ENCODE results near the gene CMC1.

CMC1 gene

DNA sequence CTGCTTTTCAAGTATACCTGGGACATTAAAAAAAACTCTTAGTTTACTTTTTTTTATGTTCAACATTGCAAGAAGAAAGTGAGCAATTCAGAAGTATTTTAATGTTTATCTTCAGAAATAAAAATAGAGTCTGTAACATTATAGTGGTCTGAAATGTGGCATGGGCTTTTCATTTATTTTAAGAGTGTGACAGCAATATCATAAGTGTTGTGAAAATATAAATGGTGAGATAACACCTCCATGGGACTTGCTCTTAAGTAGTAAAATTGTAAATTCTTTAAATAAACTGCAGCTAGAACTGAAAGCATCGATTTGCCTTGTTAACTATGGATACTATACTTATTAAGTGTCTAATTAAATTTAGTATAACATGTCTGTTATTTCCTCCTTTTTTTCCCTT, 58.3 kb downstream of the CMC1 start:
- Histone ChIP-seq H3K36me3 (ENCODE audit: insufficient read depth, low read length) (no peaks in the 10 kb centered on the region), H4K20me1 (ENCODE audit: insufficient read depth, low read length, poor library complexity, severe bottlenecking) (no peaks in the 10 kb centered on the region), H3F3A (ENCODE audit: low read depth) (no peaks in the 10 kb centered on the region), H3K4me1 (ENCODE audit: insufficient read depth, low read length, poor library complexity, severe bottlenecking) (peaks cover 18% of the 10 kb centered on the region), H3K4me2 (ENCODE audit: low read depth, low read length, poor library complexity, severe bottlenecking) (no peak overlapping the region), H3K9ac (ENCODE audit: low read depth, low read length, poor library complexity, severe bottlenecking) (no peak overlapping the region), H2AFZ (ENCODE audit: low read length) (no peak overlapping the region), H3K27me3 (ENCODE audit: insufficient read depth, low read length, poor library complexity, severe bottlenecking) (no peaks in the 10 kb centered on the region), H3K4me3 (ENCODE audit: low read length, poor library complexity, severe bottlenecking) (no peak overlapping the region), H3K79me2 (ENCODE audit: insufficient read depth, low read length) (no peaks in the 10 kb centered on the region), H3K9me3 (ENCODE audit: insufficient read depth, low read depth, low read length) (no peaks in the 10 kb centered on the region), H3K9me2 (replicated peaks; ENCODE audit: low read depth, low read length) (no peaks in the 10 kb centered on the region)
- TF ChIP-seq, protein P1, sequence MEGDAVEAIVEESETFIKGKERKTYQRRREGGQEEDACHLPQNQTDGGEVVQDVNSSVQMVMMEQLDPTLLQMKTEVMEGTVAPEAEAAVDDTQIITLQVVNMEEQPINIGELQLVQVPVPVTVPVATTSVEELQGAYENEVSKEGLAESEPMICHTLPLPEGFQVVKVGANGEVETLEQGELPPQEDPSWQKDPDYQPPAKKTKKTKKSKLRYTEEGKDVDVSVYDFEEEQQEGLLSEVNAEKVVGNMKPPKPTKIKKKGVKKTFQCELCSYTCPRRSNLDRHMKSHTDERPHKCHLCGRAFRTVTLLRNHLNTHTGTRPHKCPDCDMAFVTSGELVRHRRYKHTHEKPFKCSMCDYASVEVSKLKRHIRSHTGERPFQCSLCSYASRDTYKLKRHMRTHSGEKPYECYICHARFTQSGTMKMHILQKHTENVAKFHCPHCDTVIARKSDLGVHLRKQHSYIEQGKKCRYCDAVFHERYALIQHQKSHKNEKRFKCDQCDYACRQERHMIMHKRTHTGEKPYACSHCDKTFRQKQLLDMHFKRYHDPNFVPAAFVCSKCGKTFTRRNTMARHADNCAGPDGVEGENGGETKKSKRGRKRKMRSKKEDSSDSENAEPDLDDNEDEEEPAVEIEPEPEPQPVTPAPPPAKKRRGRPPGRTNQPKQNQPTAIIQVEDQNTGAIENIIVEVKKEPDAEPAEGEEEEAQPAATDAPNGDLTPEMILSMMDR (conservative IDR thresholded peaks at IDR 0.05; ENCODE audit: low read length): no peak
- TF ChIP-seq EZH2phosphoT487 (IDR thresholded peaks at IDR 0.05; ENCODE audit: borderline replicate concordance): no peak

DNA sequence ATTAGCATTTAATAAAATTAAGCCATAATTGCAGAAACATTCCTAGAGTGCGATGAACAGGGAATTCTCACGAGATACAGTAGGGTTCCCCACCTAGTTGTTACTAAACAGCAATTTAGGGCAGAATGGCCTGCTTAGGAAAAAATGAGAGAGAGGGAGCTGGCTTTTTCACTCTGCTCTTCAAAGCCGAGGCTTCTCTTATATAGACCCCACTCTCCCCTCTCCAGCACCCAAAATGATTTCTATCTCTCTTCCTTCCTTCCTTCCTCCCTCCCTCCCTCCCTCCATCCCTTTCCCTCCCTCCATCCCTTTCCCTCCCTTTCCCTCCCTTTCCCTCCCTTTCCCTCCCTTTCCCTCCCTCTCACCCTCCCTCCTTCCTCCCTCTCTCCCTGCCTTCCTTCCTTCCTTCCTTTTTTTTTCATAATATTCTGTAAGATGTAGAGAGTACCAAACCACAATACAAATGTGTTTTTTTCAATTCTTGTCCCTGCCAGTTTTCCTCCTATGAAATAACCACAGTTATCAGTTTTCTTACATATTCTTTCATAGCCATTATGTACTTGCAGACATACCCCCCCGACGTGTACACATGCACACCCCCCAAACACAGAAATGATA, 59.0 kb downstream of the CMC1 start:
- no peak for TF ChIP-seq EZH2phosphoT487 (IDR thresholded peaks at IDR 0.05; ENCODE audit: borderline replicate concordance)
- TF ChIP-seq, protein P1 (conservative IDR thresholded peaks at IDR 0.05; ENCODE audit: low read length): no peak
- H3K27me3 ChIP-seq (ENCODE audit: insufficient read depth, low read length, poor library complexity, severe bottlenecking): no peaks in the 10 kb centered on the region
- no peak overlapping the region for H3K9ac ChIP-seq (ENCODE audit: low read depth, low read length, poor library complexity, severe bottlenecking)
- no peaks in the 10 kb centered on the region for H3K9me3 ChIP-seq (ENCODE audit: insufficient read depth, low read depth, low read length)
- no peak overlapping the region for H3K4me2 ChIP-seq (ENCODE audit: low read depth, low read length, poor library complexity, severe bottlenecking)
- no peaks in the 10 kb centered on the region for H3K79me2 ChIP-seq (ENCODE audit: insufficient read depth, low read length)
- no peak overlapping the region for H3K4me3 ChIP-seq (ENCODE audit: low read length, poor library complexity, severe bottlenecking)
- no peaks in the 10 kb centered on the region for H3K9me2 ChIP-seq (replicated peaks; ENCODE audit: low read depth, low read length)
- H3K4me1 ChIP-seq (ENCODE audit: insufficient read depth, low read length, poor library complexity, severe bottlenecking): peaks cover 13% of the 10 kb centered on the region
- no peaks in the 10 kb centered on the region for H3F3A ChIP-seq (ENCODE audit: low read depth)
- no peaks in the 10 kb centered on the region for H3K36me3 ChIP-seq (ENCODE audit: insufficient read depth, low read length)
- H4K20me1 ChIP-seq (ENCODE audit: insufficient read depth, low read length, poor library complexity, severe bottlenecking): no peaks in the 10 kb centered on the region
- no peak overlapping the region for H2AFZ ChIP-seq (ENCODE audit: low read length)

DNA sequence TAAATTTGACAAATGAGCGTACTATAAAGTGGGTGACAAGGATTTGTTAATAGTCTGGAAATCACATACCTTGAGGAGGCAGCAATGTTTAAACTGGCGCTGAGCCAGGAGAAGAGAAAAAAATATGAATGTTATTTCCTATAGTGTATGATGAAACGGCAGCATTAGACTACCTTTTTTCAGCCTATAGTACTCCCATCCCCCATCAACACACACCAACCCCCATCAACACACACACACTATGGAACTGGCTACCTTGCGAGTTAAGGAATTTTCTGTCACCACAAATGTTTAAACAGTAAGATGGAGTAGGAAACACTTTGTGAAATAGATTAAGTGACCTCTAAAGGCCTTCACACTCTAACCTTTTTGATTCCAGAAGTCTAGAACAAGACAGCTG, 60.3 kb downstream of the CMC1 start:
- H4K20me1 ChIP-seq (ENCODE audit: insufficient read depth, low read length, poor library complexity, severe bottlenecking): no peaks in the 10 kb centered on the region
- no peak overlapping the region for H2AFZ ChIP-seq (ENCODE audit: low read length)
- no peaks in the 10 kb centered on the region for H3K79me2 ChIP-seq (ENCODE audit: insufficient read depth, low read length)

More for the DNA sequence above, 60.3 kb downstream of the CMC1 start:
- Histone ChIP-seq H3K4me3 (ENCODE audit: low read length, poor library complexity, severe bottlenecking) (no peak overlapping the region), H3K27me3 (ENCODE audit: insufficient read depth, low read length, poor library complexity, severe bottlenecking) (no peaks in the 10 kb centered on the region), H3F3A (ENCODE audit: low read depth) (no peaks in the 10 kb centered on the region), H3K9me2 (replicated peaks; ENCODE audit: low read depth, low read length) (no peaks in the 10 kb centered on the region), H3K4me1 (ENCODE audit: insufficient read depth, low read length, poor library complexity, severe bottlenecking) (peaks cover 4% of the 10 kb centered on the region), H3K4me2 (ENCODE audit: low read depth, low read length, poor library complexity, severe bottlenecking) (no peak overlapping the region), H3K9ac (ENCODE audit: low read depth, low read length, poor library complexity, severe bottlenecking) (no peak overlapping the region), H3K9me3 (ENCODE audit: insufficient read depth, low read depth, low read length) (no peaks in the 10 kb centered on the region), H3K36me3 (ENCODE audit: insufficient read depth, low read length) (no peaks in the 10 kb centered on the region)
- TF ChIP-seq, protein P1 (conservative IDR thresholded peaks at IDR 0.05; ENCODE audit: low read length): no peak
- no peak for TF ChIP-seq EZH2phosphoT487 (IDR thresholded peaks at IDR 0.05; ENCODE audit: borderline replicate concordance)

Data from Loucy (cell line).